Gastrocnemius medialis (tissue), 4 donors: ENCODE data around the gene ZKSCAN4. TPM values are rescaled to one million over a fixed set of nuclear protein-coding genes. Genes with fewer than 3 reads are reported as not detected.

ENCODE experiments used
- ATAC-seq, 2 donors: fragments of 150-250 bp; one replicate each; pipeline ENCODE4 v1.9.1; 2016
- DNase-seq, 2 donors: peaks; one replicate each; pipeline ENCODE4 v3.0.0-alpha.2; 2019
- H3K27ac ChIP-seq, 4 donors: fragments of 200-600 bp; sonication (generic); 1 replicate in 1 of 4; 2 replicates in 3 of 4; pipeline ENCODE4 v1.5.1; 2016 to 2018; ENCODE audit warnings: mild to moderate bottlenecking in 2 of 4, moderate library complexity in 1 of 4
- H3K27me3 ChIP-seq, 3 donors: fragments of 200-600 bp; sonication (generic) in 2 of 3; 1 replicate in 1 of 3; 2 replicates in 2 of 3; pipeline versions ENCODE4 v1.5.1 to v1.6.0; 2016 to 2019; ENCODE audit warnings: mild to moderate bottlenecking in 1 of 3, moderate library complexity in 1 of 3
- H3K36me3 ChIP-seq, 2 donors: fragments of 200-600 bp; sonication (generic) in 1 of 2; one replicate each; pipeline ENCODE4 v1.5.1; 2017 to 2018
- H3K4me1 ChIP-seq, 2 donors: fragments of 200-600 bp; sonication (generic) in 1 of 2; one replicate each; pipeline ENCODE4 v1.5.1; 2016 to 2017; ENCODE audit warnings: mild to moderate bottlenecking in 2 of 2
- H3K4me3 ChIP-seq, 4 donors: fragments of 200-600 bp; sonication (generic) in 3 of 4; 1 replicate in 1 of 4; 2 replicates in 3 of 4; pipeline ENCODE4 v1.5.1; 2016 to 2019; ENCODE audit warnings: mild to moderate bottlenecking in 2 of 4
- H3K9me3 ChIP-seq, 3 donors: fragments of 200-600 bp; sonication (generic) in 2 of 3; 1 replicate in 1 of 3; 2 replicates in 2 of 3; pipeline ENCODE4 v1.5.1; 2016 to 2019
- POLR2A ChIP-seq, 2 donors: fragments of 450-650 bp; IDR thresholded peaks; one replicate each; pipeline ENCODE4 v1.6.1; 2017; ENCODE audit warnings: antibody characterized with exemption in 2 of 2, mild to moderate bottlenecking in 2 of 2, moderate library complexity in 2 of 2
- in situ Hi-C, 4 donors: fragments of 200-750 bp; cut with MboI; loops; one replicate each; pipeline versions ENCODE4 v1.15.0 to v1.8.0; 2017; ENCODE audit warnings: low sequenced_read_pairs in 4 of 4
- intact Hi-C: fragments of 100-400 bp; cut with DNase I; formaldehyde crosslinking; loops from one replicate; pipeline ENCODE4 v1.15.1; 2023; ENCODE audit warnings: low total_unique reads
- total RNA-seq, 4 donors: library from RNA; depleted of rRNA; stranded (reverse); fragments of >200 nt; gene quantifications; one replicate each; pipeline versions ENCODE4 v1.1.0 to v1.2.3, GENCODE V29; 2016
- TF ChIP-seq, protein P1 (sequence below), 5 experiments: fragments of 450-650 bp in 3 of 5; fragments of 200-600 bp in 2 of 5; sonication (generic) in 2 of 5; IDR thresholded peaks in 4 of 5; conservative IDR thresholded peaks in 1 of 5; 1 replicate in 4 of 5; 2 replicates in 1 of 5; pipeline ENCODE4 v1.5.1; 2016 to 2019; ENCODE audit warnings: antibody characterized with exemption in 5 of 5, mild to moderate bottlenecking in 3 of 5, moderate library complexity in 3 of 5

ZKSCAN4 gene
- total RNA-seq, 4 donors from 2014 or later: 0.82 to 3.3 (median 1.1) TPM

DNA sequence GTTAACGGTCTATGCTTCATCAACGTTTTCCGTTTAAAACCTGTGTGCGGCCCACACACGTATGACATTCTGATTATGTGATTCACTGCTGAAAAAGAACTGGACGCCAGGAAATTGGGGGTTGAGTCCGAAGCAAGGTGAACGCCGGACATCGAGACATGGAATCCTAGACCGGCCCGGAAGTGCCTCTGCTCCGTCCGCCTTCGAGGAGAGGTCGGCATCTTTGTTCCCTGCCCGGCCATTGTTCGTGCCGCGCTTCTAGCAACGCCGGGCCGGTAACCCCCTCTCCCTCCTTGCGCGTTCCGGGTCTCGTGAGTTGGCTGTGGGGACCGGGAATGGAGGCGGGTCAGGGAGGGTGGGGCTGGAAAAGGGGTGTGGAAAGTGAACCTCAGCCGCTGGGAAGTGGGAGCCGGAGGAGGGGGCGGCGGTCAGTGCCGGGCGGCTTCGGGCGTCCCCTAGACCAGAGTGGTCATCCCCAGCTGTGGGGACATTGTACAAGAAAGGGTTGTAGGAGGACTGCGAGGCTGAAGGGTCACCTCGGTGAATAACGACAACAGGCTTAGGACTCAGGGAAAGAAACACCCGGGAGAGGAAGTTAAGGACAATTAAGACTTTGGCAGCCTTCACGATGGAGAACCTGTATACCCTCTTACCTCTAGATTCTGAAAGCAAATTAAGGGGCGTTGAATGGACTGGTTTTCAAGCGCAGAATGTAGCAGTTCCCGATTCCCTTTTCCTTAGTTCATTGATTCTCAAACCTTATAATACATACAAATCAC lies 26.8 kb downstream of the ZKSCAN4 start, which contains the start of gene ZSCAN9:
TSS of gene ZSCAN9 (plus strand) at position 220 of the 779 bp plus-strand sequence. CDS start 1,810 bp downstream, outside the sequence.
- peak; percentile 93 to 99 for ATAC-seq
- intact Hi-C loops (loop anchor here (1.0 to 2.0 kb wide), 3 partner anchors 28 to 121 kb away; partner anchors contain the start of gene ZKSCAN4), in situ Hi-C loops (no loop called here)

DNA sequence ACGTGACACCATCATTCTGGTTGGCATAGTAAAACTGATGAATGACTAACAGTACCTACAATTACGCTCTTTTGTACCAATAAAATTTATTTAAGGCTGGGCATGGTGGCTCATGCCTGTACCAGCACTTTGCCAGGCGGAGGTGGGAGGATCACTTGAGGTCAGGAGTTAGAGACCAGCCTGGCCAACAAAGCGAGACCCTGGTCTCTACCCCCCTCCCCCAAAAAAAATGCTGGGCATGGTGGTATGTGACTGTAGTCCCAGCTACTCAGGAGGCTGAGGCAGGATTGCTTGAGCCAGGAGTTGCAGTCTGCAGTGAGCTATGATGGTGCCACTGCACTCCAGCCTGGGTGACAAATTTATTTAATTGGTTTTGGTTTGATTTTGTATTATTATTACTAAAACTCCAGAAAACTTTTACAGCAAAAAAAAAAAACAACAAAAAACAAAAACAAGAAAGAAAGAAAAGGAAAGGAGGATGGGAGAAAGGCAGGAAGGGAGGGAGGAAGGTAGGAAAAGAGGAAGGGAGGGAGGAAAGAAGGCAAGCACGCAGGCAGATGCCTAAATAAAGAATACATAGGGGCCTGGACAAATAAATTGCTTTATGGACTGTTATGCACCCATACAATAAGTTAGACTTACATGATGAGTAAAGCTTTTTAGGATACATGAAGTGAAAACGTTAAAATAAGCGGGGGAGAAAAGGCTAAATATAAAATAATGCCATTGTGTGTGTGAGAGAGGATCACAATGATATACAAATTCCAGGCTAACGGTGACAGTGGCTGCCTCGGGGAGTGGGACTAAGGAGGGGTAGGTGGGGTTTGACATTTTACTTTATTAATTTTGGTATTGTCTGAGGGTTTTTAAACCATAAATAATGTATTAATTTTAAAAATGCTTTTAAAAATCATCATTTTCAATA lies 27.7 kb downstream of the ZKSCAN4 start:
- no peaks in the 10 kb centered on the region for H3K9me3 ChIP-seq
- H3K4me3 ChIP-seq: peak overlapping the region; percentile 66 to 88 (median 86)
- intact Hi-C loops (loop anchor here (1.0 to 2.0 kb wide), 3 partner anchors 28 to 120 kb away; partner anchors contain the start of gene ZKSCAN4), in situ Hi-C loops (no loop called here)
- ATAC-seq: no peak
- DNase-seq: no peak
- peaks cover 13 to 18% of the 10 kb centered on the region in 2 donors for H3K4me1 ChIP-seq
- H3K27ac ChIP-seq: peak overlapping the region; percentile 63 to 80 (median 71)
- TF ChIP-seq, protein P1, sequence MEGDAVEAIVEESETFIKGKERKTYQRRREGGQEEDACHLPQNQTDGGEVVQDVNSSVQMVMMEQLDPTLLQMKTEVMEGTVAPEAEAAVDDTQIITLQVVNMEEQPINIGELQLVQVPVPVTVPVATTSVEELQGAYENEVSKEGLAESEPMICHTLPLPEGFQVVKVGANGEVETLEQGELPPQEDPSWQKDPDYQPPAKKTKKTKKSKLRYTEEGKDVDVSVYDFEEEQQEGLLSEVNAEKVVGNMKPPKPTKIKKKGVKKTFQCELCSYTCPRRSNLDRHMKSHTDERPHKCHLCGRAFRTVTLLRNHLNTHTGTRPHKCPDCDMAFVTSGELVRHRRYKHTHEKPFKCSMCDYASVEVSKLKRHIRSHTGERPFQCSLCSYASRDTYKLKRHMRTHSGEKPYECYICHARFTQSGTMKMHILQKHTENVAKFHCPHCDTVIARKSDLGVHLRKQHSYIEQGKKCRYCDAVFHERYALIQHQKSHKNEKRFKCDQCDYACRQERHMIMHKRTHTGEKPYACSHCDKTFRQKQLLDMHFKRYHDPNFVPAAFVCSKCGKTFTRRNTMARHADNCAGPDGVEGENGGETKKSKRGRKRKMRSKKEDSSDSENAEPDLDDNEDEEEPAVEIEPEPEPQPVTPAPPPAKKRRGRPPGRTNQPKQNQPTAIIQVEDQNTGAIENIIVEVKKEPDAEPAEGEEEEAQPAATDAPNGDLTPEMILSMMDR (IDR thresholded peaks at IDR 0.05 in 4 of 5, conservative IDR thresholded peaks at IDR 0.05 in 1 of 5): no peak
- TF ChIP-seq POLR2A (IDR thresholded peaks at IDR 0.05): no peak
- H3K36me3 ChIP-seq: peaks cover 0 to 18% of the 10 kb centered on the region in 2 donors
- peaks cover 0 to 13% (median 7%) of the 10 kb centered on the region in 3 donors for H3K27me3 ChIP-seq

More for the DNA sequence above, 26.8 kb downstream of the ZKSCAN4 start, which contains the start of gene ZSCAN9:
- TF ChIP-seq, protein P1 (IDR thresholded peaks at IDR 0.05 in 4 of 5, conservative IDR thresholded peaks at IDR 0.05 in 1 of 5): no peak
- TF ChIP-seq POLR2A (IDR thresholded peaks at IDR 0.05): no peak
- H3K4me3 ChIP-seq: peak within 1 kb of the TSS; percentile 66 to 88 (median 86)
- DNase-seq: peak; percentile 75 to 83
- H3K9me3 ChIP-seq: no peaks in the 10 kb centered on the region
- peak within 1 kb of the TSS; percentile 63 to 80 (median 71) for H3K27ac ChIP-seq
- H3K36me3 ChIP-seq: peaks cover 0 to 26% of the 10 kb centered on the region in 2 donors
- peaks cover 13 to 16% of the 10 kb centered on the region in 2 donors for H3K4me1 ChIP-seq
- peaks cover 0 to 12% (median 6%) of the 10 kb centered on the region in 3 donors for H3K27me3 ChIP-seq

DNA sequence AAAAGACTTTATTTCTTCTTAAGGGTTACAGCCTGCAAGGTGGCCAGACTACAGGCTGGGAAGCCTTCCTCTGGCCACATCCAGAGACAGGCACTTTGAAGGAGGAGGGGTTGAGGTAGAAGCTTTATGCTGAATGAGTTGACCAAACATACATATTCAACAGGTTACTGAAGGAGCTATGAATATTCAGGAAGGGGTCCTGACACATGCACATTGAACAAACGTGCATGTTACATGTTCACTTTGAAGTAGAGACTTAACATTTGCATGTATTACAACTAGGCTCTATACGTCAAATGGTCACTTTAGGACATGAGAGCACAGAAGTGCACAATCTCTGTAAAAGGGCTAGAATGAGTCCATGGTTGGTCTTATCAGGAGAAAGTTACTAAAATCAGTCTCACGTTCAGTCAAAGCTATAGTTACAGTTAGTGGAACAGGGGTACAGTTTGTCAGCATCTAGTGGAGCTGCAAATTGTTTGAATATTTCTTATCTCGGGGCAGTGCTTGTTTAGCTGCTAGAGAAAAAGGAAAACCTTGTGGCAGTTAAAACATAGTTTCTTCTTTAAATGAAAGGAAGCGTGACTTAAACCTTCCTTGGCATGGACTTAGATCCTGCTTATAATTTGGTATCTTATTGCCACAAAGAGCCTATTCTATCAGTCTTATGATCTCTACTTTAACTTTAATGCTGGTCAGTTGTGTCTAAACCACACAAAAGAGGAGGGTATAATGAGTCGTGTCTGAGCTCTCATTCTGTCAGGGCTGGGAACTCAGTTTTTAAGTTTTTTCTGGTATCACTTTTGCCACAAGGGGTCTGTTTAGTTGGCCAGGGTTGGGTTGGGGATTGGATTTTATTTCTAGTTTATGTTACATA lies 31.6 kb downstream of the ZKSCAN4 start:
- TF ChIP-seq POLR2A (IDR thresholded peaks at IDR 0.05): no peak
- TF ChIP-seq, protein P1 (IDR thresholded peaks at IDR 0.05 in 4 of 5, conservative IDR thresholded peaks at IDR 0.05 in 1 of 5): no peak
- H3K27me3 ChIP-seq: peaks cover 0 to 17% (median 7%) of the 10 kb centered on the region in 3 donors
- H3K9me3 ChIP-seq: no peaks in the 10 kb centered on the region
- no peak for ATAC-seq
- in situ Hi-C loops (no loop called here), intact Hi-C loops (no loop called here)
- H3K36me3 ChIP-seq: no peaks in the 10 kb centered on the region
- no peak overlapping the region for H3K4me3 ChIP-seq
- no peak overlapping the region for H3K27ac ChIP-seq
- peaks cover 10 to 26% of the 10 kb centered on the region in 2 donors for H3K4me1 ChIP-seq
- no peak for DNase-seq
